BJ (cell line): ENCODE data around the gene PDE3B. TPM values are rescaled to one million over a fixed set of nuclear protein-coding genes. Genes with fewer than 3 reads are reported as not detected.

Source experiments
- CTCF ChIA-PET: fragments of 350-600 bp; formaldehyde crosslinking; extraction: SDS; loops from one replicate; lab custom pipeline; 2021; ENCODE audit warnings: antibody characterized with exemption, inconsistent platforms; lab: Yijun Ruan, JAX
- POLR2A ChIA-PET: fragments of 300-600 bp; sonication (Branson Sonifier 250); formaldehyde crosslinking; extraction: SDS; loops from one replicate; lab custom pipeline; 2021; ENCODE audit warnings: antibody characterized with exemption; lab: Charles Lee
- DNase-seq: peaks from one replicate; pipeline ENCODE4 v3.0.0-alpha.2; 2011; ENCODE audit warnings: low read depth
- H3K27me3 ChIP-seq: 2 replicates; pipeline ENCODE4 v1.6.0; 2011; ENCODE audit warnings: low read length; ENCODE audit not compliant: control insufficient read depth, insufficient read depth
- H3K36me3 ChIP-seq: 2 replicates; pipeline ENCODE4 v1.5.1; 2011; ENCODE audit warnings: low read length; ENCODE audit not compliant: control insufficient read depth, insufficient read depth
- H3K4me3 ChIP-seq: 2 replicates; pipeline ENCODE4 v1.5.1; 2011; ENCODE audit warnings: low read depth, mild to moderate bottlenecking, control low read depth, low read length
- CTCF ChIP-seq: IDR thresholded peaks from 2 replicates; pipeline ENCODE4 v1.5.1; 2011; ENCODE audit warnings: low read depth, mild to moderate bottlenecking, control low read depth, inconsistent platforms, low read length, moderate library complexity; ENCODE audit not compliant: insufficient read depth
- polyA plus RNA-seq: library from polyadenylated mRNA; depleted of rRNA; stranded (reverse); fragments of >200 nt; gene quantifications from 2 replicates; pipeline ENCODE4 v1.2.3, GENCODE V29; 2011

The PDE3B gene
- polyA plus RNA-seq, 1 experiment = 0.06 TPM

DNA sequence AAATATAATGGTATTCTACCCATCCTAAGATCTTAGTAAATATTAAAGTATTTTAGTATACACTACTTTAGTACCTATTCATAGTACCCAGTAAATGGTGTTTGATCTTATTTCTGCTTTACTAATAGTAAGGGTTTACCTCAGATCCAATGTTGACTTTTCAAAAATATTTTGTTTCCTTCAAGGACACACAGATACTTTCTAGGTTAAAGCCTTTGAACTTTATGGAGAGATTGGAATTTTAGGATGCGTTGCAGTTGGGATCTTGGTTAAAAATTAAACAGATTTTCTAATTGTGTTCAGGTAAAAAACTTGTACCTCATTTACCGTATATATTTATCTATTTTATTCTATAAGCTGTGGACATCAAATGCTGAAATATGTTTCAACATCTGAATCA, 175.2 kb downstream of the PDE3B start:
- DNase-seq = no peak
- POLR2A ChIA-PET = no interaction called here

GRCh38 chr11:14819596-14819995, 176.0 kb downstream of the PDE3B start:
- no peaks in the 10 kb centered on the region for H3K36me3 ChIP-seq
- no peaks in the 10 kb centered on the region for H3K27me3 ChIP-seq
- ChIA-PET POLR2A (no interaction called here), CTCF (no interaction called here)
- H3K4me3 ChIP-seq = no peak overlapping the region
- no peak for DNase-seq
- no peak for TF ChIP-seq CTCF

More for the DNA sequence above, 175.2 kb downstream of the PDE3B start:
- no peak overlapping the region for H3K4me3 ChIP-seq
- CTCF ChIA-PET = no interaction called here
- no peaks in the 10 kb centered on the region for H3K27me3 ChIP-seq
- no peaks in the 10 kb centered on the region for H3K36me3 ChIP-seq
- TF ChIP-seq CTCF = no peak

DNA sequence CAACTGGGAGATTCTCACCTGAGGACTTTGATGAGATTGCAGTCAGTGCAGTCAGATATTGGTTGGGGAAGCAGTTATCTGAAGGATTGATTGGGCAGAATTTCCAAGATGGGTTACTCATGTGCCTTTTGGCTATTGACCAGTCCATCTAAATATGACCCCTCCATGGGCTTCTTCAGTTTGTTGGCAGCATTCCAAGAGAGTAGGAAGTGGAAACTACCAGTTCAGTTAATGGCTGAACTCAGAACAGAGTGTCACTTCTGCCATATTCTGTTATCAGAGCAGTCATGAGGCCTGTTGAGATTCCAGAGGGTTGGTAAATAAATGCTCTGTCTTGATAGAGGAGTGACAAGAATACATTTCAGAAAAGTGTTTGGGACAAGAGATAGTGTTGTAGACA, 177.4 kb downstream of the PDE3B start:
- Histone ChIP-seq H3K4me3 (no peak overlapping the region), H3K27me3 (no peaks in the 10 kb centered on the region), H3K36me3 (no peaks in the 10 kb centered on the region)
- no peak for DNase-seq
- no peak for TF ChIP-seq CTCF
- CTCF ChIA-PET = no interaction called here
- POLR2A ChIA-PET = no interaction called here

DNA sequence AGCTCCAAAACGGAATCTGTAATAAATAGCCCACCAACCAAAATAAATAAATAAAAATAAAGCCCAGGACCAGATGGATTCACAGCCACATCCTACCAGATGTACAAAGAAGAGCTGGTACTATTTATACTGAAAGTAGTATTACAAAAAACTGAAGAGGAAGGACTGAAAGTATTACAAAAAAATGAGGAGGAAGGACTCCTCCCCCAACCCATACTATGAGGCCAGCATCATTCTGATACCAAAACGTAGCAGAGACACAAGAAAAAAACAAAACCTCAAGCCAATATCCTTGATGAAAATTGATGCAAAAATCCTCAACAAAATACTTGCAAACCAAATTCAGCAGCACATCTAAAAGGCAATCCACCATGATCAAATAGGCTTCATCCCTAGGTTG, 183.0 kb downstream of the PDE3B start:
- no peak for TF ChIP-seq CTCF
- ChIA-PET POLR2A (no interaction called here), CTCF (no interaction called here)

GRCh38 chr11:14835496-14836492, 192.2 kb downstream of the PDE3B start:
- no peak for DNase-seq
- H3K4me3 ChIP-seq = no peak overlapping the region
- CTCF ChIA-PET = no interaction called here
- H3K36me3 ChIP-seq = no peaks in the 10 kb centered on the region
- POLR2A ChIA-PET = no interaction called here
- no peaks in the 10 kb centered on the region for H3K27me3 ChIP-seq
- no peak for TF ChIP-seq CTCF

More for the DNA sequence above, 183.0 kb downstream of the PDE3B start:
- no peaks in the 10 kb centered on the region for H3K36me3 ChIP-seq
- H3K27me3 ChIP-seq = no peaks in the 10 kb centered on the region
- H3K4me3 ChIP-seq = no peak overlapping the region
- no peak for DNase-seq
